GM10266 (cell line): ENCODE data around the gene F8A1.
"Not testable (repeated sequence)": the region's sequence is repeated elsewhere in the genome, so short reads cannot be mapped to it uniquely, and the experiment has no call there.

Experiments used
- DNase-seq: peaks from one replicate; pipeline ENCODE4 v3.0.0; 2012; ENCODE audit errors: extremely low spot score
- CTCF ChIP-seq: IDR thresholded peaks from 2 replicates; pipeline ENCODE4 v1.5.1; 2012; ENCODE audit warnings: mild to moderate bottlenecking, low read depth; ENCODE audit not compliant: control insufficient read depth, insufficient read depth; ENCODE audit errors: missing control alignments

The F8A1 gene

GRCh38 chrX:154886069-154886788 is at the start of gene F8A1:
Gene F8A1 (plus strand): TSS chrX:154886355. CDS start chrX:154886375, 20 bp downstream.
- DNase-seq, result not testable (repeated sequence)

- peak; percentile 25 for DNase-seq
- peak; percentile 40 for TF ChIP-seq CTCF
Measured at GRCh38 chrX:154840856-154841255, 45.3 kb upstream of the F8A1 start.

- no peak for DNase-seq
- no peak for TF ChIP-seq CTCF
Measured at GRCh38 chrX:154850957-154851611, 35.1 kb upstream of the F8A1 start.

GRCh38 chrX:154855256-154855655 is 30.9 kb upstream of the F8A1 start:
- no peak for TF ChIP-seq CTCF
- no peak for DNase-seq

- DNase-seq, result not testable (repeated sequence)
Measured at GRCh38 chrX:154868522-154868921, 17.6 kb upstream of the F8A1 start.

- no peak for TF ChIP-seq CTCF
- no peak for DNase-seq
Measured at GRCh38 chrX:154873329-154873728, 12.8 kb upstream of the F8A1 start.

GRCh38 chrX:154884069-154884468 is 2.1 kb upstream of the F8A1 start:
- not testable (repeated sequence) for DNase-seq

GRCh38 chrX:154885057-154885456 is 1.1 kb upstream of the F8A1 start:
- not testable (repeated sequence) for DNase-seq

- DNase-seq, result not testable (repeated sequence)
Measured at GRCh38 chrX:154885549-154885948, 606 bp upstream of the F8A1 start.

- not testable (repeated sequence) for DNase-seq
Measured at GRCh38 chrX:154886789-154887221, 650 bp downstream of the F8A1 start.
